SK-N-SH treated with all-trans-retinoic acid at 6 μM for 48 hours (cell line): Measurements from ENCODE around the gene CFD.

Experiments
- CREB5 ChIP-seq: fragments of 250-450 bp; sonication (Bioruptor Pico); IDR thresholded peaks from 2 replicates; pipeline ENCODE4 v1.5.1; 2020; ENCODE audit warnings: low read depth, mild to moderate bottlenecking, moderate library complexity
- CSRNP3 ChIP-seq: fragments of 250-450 bp; sonication (Bioruptor Pico); IDR thresholded peaks from 2 replicates; pipeline ENCODE4 v1.5.1; 2021; ENCODE audit warnings: mild to moderate bottlenecking, moderate library complexity
- GLIS3 ChIP-seq: fragments of 250-450 bp; sonication (Bioruptor Pico); IDR thresholded peaks from 2 replicates; pipeline ENCODE4 v1.5.0; 2020; ENCODE audit warnings: mild to moderate bottlenecking, moderate library complexity
- ISL1 ChIP-seq: fragments of 250-450 bp; sonication (Bioruptor Pico); IDR thresholded peaks from 2 replicates; pipeline ENCODE4 v2.1.2; 2022; ENCODE audit warnings: mild to moderate bottlenecking, moderate library complexity

GRCh38 chr19:869245-870177, 10.0 kb downstream of the CFD start:
- TF ChIP-seq CREB5 (CRISPR knock-in tag), result no peak
- TF ChIP-seq ISL1 (CRISPR knock-in tag), result no peak
- TF ChIP-seq GLIS3 (CRISPR knock-in tag), result no peak
- no peak for TF ChIP-seq CSRNP3 (CRISPR knock-in tag)
